ENCODE results near the gene TTF1. TPM values are rescaled to one million over a fixed set of nuclear protein-coding genes. Genes with fewer than 3 reads are reported as not detected.

The TTF1 gene
- total and polyA plus RNA-seq, 10 of the 15 experiments (the other 5 are each of a cell fraction or from before 2014, with no cell fraction given), result 11.3 to 25.5 (median 16.0) TPM

DNA sequence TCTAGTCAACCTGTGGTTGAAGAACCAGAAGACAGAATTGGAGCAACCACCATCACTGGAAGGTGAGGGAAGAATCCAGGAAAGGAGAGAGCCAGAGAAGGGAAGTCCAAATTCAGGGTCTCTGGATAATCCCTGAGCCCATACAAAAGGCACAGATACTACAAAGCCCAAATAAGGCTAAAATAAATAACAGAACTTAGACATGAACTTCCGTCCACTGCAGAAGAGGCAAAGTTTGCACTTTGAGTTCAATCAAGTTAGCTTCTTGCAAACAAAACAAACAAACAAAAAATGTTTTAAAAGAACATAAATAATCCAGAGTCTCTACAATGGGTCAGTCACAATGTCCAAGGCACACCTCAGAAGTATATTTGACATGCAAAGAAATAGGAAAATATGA is 24.4 kb upstream of the TTF1 start:
- CTCF ChIA-PET, result no interaction called here
- H3K36me3 ChIP-seq (ENCODE audit: control insufficient read depth in 2 of 2, insufficient read depth in 2 of 2, low read length in 1 of 2), result no peaks in the 10 kb centered on the region
- no peak overlapping the region for H3K4me3 ChIP-seq
- H3K4me1 ChIP-seq (ENCODE audit: control insufficient read depth, insufficient read depth, low read length), result no peaks in the 10 kb centered on the region
- intact Hi-C loops (cut with micrococcal nuclease; ENCODE audit: unreplicated experiment) (no loop called here), in situ Hi-C loops (cut with MboI) (no loop called here)
- DNase-seq (ENCODE audit: low read depth, low spot score) (no peak), ATAC-seq (no peak), FAIRE-seq (no peak)
- POLR2A ChIA-PET, result no interaction called here
- no peak overlapping the region for H3K4me2 ChIP-seq (ENCODE audit: control insufficient read depth, insufficient read depth)
- WGBS (ENCODE audit: insufficient coverage, insufficient replicate concordance, low lambda C conversion rate, missing lambda C conversion rate), result 91% methylated on average over 1 of the region's 1 CpG
- H3K9me3 ChIP-seq (replicated peaks; ENCODE audit: control insufficient read depth, insufficient read depth, low read length), result no peaks in the 10 kb centered on the region
- no peaks in the 10 kb centered on the region for H3K79me2 ChIP-seq (ENCODE audit: control insufficient read depth, insufficient read depth, low read length)
- H3K27me3 ChIP-seq (replicated peaks in 1 of 2; ENCODE audit: control insufficient read depth in 2 of 2, insufficient read depth in 2 of 2, low read length in 1 of 2), result peaks cover 0 to 4% of the 10 kb centered on the region in 2 experiments; a peak in 3 of 4 replicates
- H3K27ac ChIP-seq (ENCODE audit: control insufficient read depth, insufficient read depth), result no peak overlapping the region
- no TSS peak for BruUV-seq (replicated peaks)
- SMC1A ChIA-PET (ENCODE audit: uncharacterized antibody, unreplicated experiment), result no interaction called here
- H2AFZ ChIP-seq (ENCODE audit: control insufficient read depth, low read depth, low read length), result no peak overlapping the region
- no peaks in the 10 kb centered on the region for H4K20me1 ChIP-seq (ENCODE audit: control insufficient read depth, insufficient read depth)
- no peak overlapping the region for H3K9ac ChIP-seq (ENCODE audit: control insufficient read depth, insufficient read depth, low read length)
- RAD21 ChIA-PET (ENCODE audit: unreplicated experiment), result no interaction called here
- TF ChIP-seq CBFB (IDR thresholded peaks at IDR 0.05; ENCODE audit: low read depth), result no peak
- no peak for TF ChIP-seq SREBF2 (IDR thresholded peaks at IDR 0.05; ENCODE audit: low read length)
- no peak for TF ChIP-seq GABPA (IDR thresholded peaks at IDR 0.05; ENCODE audit: low read depth)
- TF ChIP-seq, protein P1, sequence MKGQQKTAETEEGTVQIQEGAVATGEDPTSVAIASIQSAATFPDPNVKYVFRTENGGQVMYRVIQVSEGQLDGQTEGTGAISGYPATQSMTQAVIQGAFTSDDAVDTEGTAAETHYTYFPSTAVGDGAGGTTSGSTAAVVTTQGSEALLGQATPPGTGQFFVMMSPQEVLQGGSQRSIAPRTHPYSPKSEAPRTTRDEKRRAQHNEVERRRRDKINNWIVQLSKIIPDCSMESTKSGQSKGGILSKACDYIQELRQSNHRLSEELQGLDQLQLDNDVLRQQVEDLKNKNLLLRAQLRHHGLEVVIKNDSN (IDR thresholded peaks at IDR 0.05; ENCODE audit: borderline replicate concordance, extremely low read length, insufficient read depth, low read depth, low read length), result no peak
- TF ChIP-seq RUNX3 (IDR thresholded peaks at IDR 0.05; ENCODE audit: low read length), result no peak
- TF ChIP-seq NFXL1 (IDR thresholded peaks at IDR 0.05; ENCODE audit: borderline replicate concordance), result no peak
- TF ChIP-seq TARDBP (IDR thresholded peaks at IDR 0.05; ENCODE audit: borderline replicate concordance), result no peak
- TF ChIP-seq, protein P2, sequence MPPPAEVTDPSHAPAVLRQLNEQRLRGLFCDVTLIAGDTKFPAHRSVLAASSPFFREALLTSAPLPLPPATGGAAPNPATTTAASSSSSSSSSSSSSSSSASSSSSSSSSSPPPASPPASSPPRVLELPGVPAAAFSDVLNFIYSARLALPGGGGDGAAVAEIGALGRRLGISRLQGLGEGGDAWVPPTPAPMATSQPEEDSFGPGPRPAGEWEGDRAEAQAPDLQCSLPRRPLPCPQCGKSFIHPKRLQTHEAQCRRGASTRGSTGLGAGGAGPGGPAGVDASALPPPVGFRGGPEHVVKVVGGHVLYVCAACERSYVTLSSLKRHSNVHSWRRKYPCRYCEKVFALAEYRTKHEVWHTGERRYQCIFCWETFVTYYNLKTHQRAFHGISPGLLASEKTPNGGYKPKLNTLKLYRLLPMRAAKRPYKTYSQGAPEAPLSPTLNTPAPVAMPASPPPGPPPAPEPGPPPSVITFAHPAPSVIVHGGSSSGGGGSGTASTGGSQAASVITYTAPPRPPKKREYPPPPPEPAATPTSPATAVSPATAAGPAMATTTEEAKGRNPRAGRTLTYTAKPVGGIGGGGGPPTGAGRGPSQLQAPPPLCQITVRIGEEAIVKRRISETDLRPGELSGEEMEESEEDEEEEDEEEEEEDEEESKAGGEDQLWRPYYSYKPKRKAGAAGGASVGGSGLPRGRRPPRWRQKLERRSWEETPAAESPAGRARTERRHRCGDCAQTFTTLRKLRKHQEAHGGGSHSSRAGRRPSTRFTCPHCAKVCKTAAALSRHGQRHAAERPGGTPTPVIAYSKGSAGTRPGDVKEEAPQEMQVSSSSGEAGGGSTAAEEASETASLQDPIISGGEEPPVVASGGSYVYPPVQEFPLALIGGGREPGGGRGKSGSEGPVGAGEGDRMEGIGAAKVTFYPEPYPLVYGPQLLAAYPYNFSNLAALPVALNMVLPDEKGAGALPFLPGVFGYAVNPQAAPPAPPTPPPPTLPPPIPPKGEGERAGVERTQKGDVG (CRISPR knock-in tag; IDR thresholded peaks at IDR 0.05), result no peak
- TF ChIP-seq SMAD1 (IDR thresholded peaks at IDR 0.05; ENCODE audit: low read depth, partially characterized antibody), result no peak
- TF ChIP-seq, protein P3, sequence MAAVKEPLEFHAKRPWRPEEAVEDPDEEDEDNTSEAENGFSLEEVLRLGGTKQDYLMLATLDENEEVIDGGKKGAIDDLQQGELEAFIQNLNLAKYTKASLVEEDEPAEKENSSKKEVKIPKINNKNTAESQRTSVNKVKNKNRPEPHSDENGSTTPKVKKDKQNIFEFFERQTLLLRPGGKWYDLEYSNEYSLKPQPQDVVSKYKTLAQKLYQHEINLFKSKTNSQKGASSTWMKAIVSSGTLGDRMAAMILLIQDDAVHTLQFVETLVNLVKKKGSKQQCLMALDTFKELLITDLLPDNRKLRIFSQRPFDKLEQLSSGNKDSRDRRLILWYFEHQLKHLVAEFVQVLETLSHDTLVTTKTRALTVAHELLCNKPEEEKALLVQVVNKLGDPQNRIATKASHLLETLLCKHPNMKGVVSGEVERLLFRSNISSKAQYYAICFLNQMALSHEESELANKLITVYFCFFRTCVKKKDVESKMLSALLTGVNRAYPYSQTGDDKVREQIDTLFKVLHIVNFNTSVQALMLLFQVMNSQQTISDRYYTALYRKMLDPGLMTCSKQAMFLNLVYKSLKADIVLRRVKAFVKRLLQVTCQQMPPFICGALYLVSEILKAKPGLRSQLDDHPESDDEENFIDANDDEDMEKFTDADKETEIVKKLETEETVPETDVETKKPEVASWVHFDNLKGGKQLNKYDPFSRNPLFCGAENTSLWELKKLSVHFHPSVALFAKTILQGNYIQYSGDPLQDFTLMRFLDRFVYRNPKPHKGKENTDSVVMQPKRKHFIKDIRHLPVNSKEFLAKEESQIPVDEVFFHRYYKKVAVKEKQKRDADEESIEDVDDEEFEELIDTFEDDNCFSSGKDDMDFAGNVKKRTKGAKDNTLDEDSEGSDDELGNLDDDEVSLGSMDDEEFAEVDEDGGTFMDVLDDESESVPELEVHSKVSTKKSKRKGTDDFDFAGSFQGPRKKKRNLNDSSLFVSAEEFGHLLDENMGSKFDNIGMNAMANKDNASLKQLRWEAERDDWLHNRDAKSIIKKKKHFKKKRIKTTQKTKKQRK (IDR thresholded peaks at IDR 0.05; ENCODE audit: low read depth, low read length), result no peak
- no peak for TF ChIP-seq ZNF384 (IDR thresholded peaks at IDR 0.05; ENCODE audit: borderline replicate concordance, low read depth, low read length)
- TF ChIP-seq BACH1 (IDR thresholded peaks at IDR 0.05; ENCODE audit: borderline replicate concordance), result no peak
- TF ChIP-seq CHD4 (IDR thresholded peaks at IDR 0.05), result no peak
- TF ChIP-seq, protein P4, sequence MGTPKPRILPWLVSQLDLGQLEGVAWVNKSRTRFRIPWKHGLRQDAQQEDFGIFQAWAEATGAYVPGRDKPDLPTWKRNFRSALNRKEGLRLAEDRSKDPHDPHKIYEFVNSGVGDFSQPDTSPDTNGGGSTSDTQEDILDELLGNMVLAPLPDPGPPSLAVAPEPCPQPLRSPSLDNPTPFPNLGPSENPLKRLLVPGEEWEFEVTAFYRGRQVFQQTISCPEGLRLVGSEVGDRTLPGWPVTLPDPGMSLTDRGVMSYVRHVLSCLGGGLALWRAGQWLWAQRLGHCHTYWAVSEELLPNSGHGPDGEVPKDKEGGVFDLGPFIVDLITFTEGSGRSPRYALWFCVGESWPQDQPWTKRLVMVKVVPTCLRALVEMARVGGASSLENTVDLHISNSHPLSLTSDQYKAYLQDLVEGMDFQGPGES (IDR thresholded peaks at IDR 0.05), result no peak
- no peak for TF ChIP-seq RBBP5 (conservative IDR thresholded peaks at IDR 0.05)
- TF ChIP-seq SP1 (IDR thresholded peaks at IDR 0.05; ENCODE audit: low read depth, low read length), result no peak
- no peak for TF ChIP-seq JUND (IDR thresholded peaks at IDR 0.05; ENCODE audit: low read depth, low read length)
- TF ChIP-seq TCF7 (IDR thresholded peaks at IDR 0.05; ENCODE audit: borderline replicate concordance), result no peak

Data from GM12878 (cell line).